NCI-H1436 (cell line): ENCODE results near the gene OXLD1.

Experiments used
- DNase-seq: peaks from one replicate; lab custom pipeline; 2025; lab: John Stamatoyannopoulos, UW

Gene OXLD1

GRCh38 chr17:81701288-81702071 is 35.1 kb upstream of the OXLD1 start:
- no peak for DNase-seq

GRCh38 chr17:81700353-81701287 is 34.2 kb upstream of the OXLD1 start:
- DNase-seq, result no peak

- no peak for DNase-seq
Measured at GRCh38 chr17:81697261-81698044, 31.0 kb upstream of the OXLD1 start.

GRCh38 chr17:81696218-81696941 is 30.0 kb upstream of the OXLD1 start:
- no peak for DNase-seq

GRCh38 chr17:81695801-81696200 is 29.4 kb upstream of the OXLD1 start:
- DNase-seq, result no peak

- no peak for DNase-seq
Measured at GRCh38 chr17:81695211-81695610, 28.8 kb upstream of the OXLD1 start.

GRCh38 chr17:81694810-81695209 is 28.4 kb upstream of the OXLD1 start:
- no peak for DNase-seq

GRCh38 chr17:81693509-81694210 is 27.3 kb upstream of the OXLD1 start:
- no peak for DNase-seq

- DNase-seq, result no peak
Measured at GRCh38 chr17:81691608-81692007, 25.2 kb upstream of the OXLD1 start.

GRCh38 chr17:81691196-81691595 is 24.8 kb upstream of the OXLD1 start:
- DNase-seq, result no peak

- DNase-seq, result no peak
Measured at GRCh38 chr17:81690549-81690948, 24.1 kb upstream of the OXLD1 start.

GRCh38 chr17:81690066-81690465 is 23.7 kb upstream of the OXLD1 start:
- no peak for DNase-seq

- DNase-seq, result no peak
Measured at GRCh38 chr17:81688616-81689015, 22.2 kb upstream of the OXLD1 start.

GRCh38 chr17:81687770-81688541 is 21.6 kb upstream of the OXLD1 start:
- DNase-seq, result no peak

GRCh38 chr17:81686614-81687013 is 20.2 kb upstream of the OXLD1 start:
- no peak for DNase-seq

- peak; percentile 26 for DNase-seq
Measured at GRCh38 chr17:81685108-81685507, 18.7 kb upstream of the OXLD1 start.

GRCh38 chr17:81684442-81684911 is 18.1 kb upstream of the OXLD1 start:
- DNase-seq, result no peak

GRCh38 chr17:81683584-81684441 is 17.4 kb upstream of the OXLD1 start, which contains the start of the genes ARL16 and HGS:
Gene ARL16 (minus strand): TSS chr17:81683797. CDS start chr17:81683753, 44 bp downstream.
Gene HGS (plus strand): TSS chr17:81684011. CDS start chr17:81684067, 56 bp downstream.
- DNase-seq, result peak; percentile 100

- DNase-seq, result no peak
Measured at GRCh38 chr17:81683208-81683583, 16.8 kb upstream of the OXLD1 start.
